Activated T-helper 1 cell treated with anti-CD3 and anti-CD28 coated beads, Interleukin-12 subunit alpha, Interleukin-12 subunit beta, Interleukin-2, Interleukin-4 antibody, amounts not matched to agents 30 ng/mL and 10 ng/mL and 1 ng/mL, durations not matched to agents 14 hours and 24 hours and 36 hours (primary cell): Measurements from ENCODE around the gene AP2A1. TPM values are rescaled to one million over a fixed set of nuclear protein-coding genes. Genes with fewer than 3 reads are reported as not detected.
"Not testable (repeated sequence)": the region's sequence is repeated elsewhere in the genome, so short reads cannot be mapped to it uniquely, and the experiment has no call there.

ENCODE experiments used
- DNase-seq: peaks from one replicate; pipeline ENCODE4 v3.0.0; 2021; ENCODE audit warnings: low spot score
- H3K27ac Mint-ChIP-seq: one replicate; pipeline ENCODE4 v1.8.0; 2021; ENCODE audit warnings: mild to moderate bottlenecking, mixed read lengths
- H3K27me3 Mint-ChIP-seq: one replicate; pipeline ENCODE4 v1.8.0; 2022; ENCODE audit warnings: mild to moderate bottlenecking, moderate library complexity, mixed read lengths; ENCODE audit not compliant: insufficient read depth
- H3K36me3 Mint-ChIP-seq: one replicate; pipeline ENCODE4 v1.8.0; 2021; ENCODE audit warnings: low read depth, mixed read lengths
- H3K4me1 Mint-ChIP-seq: one replicate; pipeline ENCODE4 v1.8.0; 2021; ENCODE audit warnings: low read depth, mixed read lengths
- H3K4me3 Mint-ChIP-seq: one replicate; pipeline ENCODE4 v1.8.0; 2021; ENCODE audit warnings: mild to moderate bottlenecking, moderate library complexity, mixed read lengths
- H3K9me3 Mint-ChIP-seq: one replicate; pipeline ENCODE4 v1.8.0; 2021; ENCODE audit warnings: mixed read lengths
- intact Hi-C: fragments of 100-400 bp; cut with micrococcal nuclease; formaldehyde crosslinking; loops from one replicate; pipeline ENCODE4 v1.15.1; 2024
- total RNA-seq: library from RNA; stranded (reverse); gene quantifications from 2 replicates; pipeline ENCODE4 v1.2.3, GENCODE V29; 2022

The AP2A1 gene
- total RNA-seq, 1 donor from 2014 or later, result 63.6 TPM

DNA sequence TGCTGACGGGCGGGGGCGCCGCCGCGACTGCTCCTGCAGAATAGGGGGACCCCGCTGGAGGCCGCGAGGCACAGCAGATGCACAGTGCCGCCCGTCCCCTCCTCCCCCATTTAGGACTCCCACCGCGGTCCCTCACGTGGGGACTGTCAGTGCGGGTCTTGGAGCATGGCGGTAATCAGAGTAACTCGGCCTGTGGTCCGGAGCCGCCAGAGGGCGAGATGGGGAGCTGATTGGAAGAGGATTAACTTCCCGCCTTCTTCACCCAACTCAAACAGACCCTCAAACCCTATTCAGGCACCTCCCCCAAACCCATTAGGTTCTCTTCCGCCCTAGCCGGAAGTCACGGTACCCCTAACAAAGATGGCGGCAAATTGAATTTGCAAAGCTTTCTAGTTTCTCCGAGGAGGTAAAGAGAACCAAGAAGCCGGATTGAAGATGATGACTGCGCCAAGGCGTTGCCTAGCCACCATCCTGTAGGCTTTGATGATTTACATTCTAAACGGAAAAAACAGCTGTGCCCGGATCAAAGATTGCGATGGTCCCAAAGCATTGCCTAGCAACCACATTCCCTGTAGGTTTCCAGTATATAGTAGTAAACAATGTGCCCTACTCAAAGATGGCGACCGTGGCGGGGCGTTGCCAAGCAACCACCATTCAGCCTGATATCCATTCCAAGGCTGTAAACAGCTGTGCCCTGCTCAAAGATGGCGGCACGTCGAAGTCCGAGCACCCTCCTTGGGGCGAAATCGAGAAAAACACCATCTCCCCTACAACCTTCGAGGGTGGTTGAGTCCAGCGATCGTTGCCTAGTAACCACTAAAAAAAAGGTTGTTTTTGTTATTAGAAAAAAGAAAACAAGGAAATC is 46.4 kb downstream of the AP2A1 start, which contains the start of gene FUZ:
Gene FUZ (minus strand): TSS at position 296 of the 865 bp plus-strand sequence. CDS start 186 bp downstream, at position 110.
- peak; percentile 89 for DNase-seq
- Mint-ChIP-seq H3K4me3 (peak within 1 kb of the TSS; percentile 92), H3K27me3 (no peaks in the 10 kb centered on the region), H3K27ac (peak within 1 kb of the TSS; percentile 95), H3K9me3 (no peaks in the 10 kb centered on the region), H3K4me1 (peaks cover 36% of the 10 kb centered on the region), H3K36me3 (peaks cover 4% of the 10 kb centered on the region)
- intact Hi-C loops, result loop anchor here (1.0 to 10.0 kb wide), 11 partner anchors 47 to 316 kb away; partner anchors contain the start of genes PRMT1, PRR12, RPS11 and RRAS

DNA sequence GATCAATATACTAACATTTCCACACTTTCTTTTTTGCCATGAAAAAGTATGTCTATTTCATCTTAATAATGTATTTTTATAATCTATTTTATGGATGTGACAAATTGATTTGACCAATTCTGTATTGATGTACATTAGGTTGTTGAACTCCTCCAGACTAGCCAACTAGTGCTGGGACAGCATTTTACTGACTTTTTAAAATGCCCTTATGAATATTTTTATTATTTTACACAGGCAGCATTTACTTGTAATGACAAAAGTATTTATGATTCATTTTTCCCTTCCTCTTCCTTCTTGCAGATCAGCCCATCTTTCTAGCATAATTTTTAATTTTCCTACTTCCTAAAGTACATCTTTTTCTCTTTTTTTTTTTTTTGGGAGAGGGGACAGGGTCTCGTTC is 47.2 kb downstream of the AP2A1 start:
- H3K4me1 Mint-ChIP-seq, result peaks cover 33% of the 10 kb centered on the region
- H3K36me3 Mint-ChIP-seq, result peaks cover 4% of the 10 kb centered on the region

DNA sequence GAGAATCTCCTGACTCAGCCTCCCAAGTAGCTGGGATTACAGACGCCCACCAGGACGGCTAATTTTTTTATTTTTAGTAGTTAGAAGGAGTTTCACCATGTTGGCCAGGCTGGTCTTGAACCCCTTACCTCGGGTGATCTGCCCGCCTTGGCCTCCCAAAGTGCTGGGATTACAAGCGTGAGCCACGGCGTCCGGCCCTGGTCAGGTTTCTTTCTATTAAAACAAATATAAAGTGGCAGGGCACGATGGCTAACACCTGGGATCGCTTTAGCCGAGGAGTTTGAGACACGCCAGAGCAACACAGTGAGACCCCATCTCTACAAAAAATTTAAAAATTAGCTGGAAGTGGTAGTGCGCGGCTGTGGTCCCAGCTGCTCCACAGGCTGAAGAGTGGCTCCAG is 49.8 kb downstream of the AP2A1 start:
- intact Hi-C loops, result loop anchor here (10.0 kb wide), 2 partner anchors 168 to 222 kb away; partner anchors contain the start of gene PRR12
- Mint-ChIP-seq H3K27me3 (no peaks in the 10 kb centered on the region), H3K4me1 (peaks cover 36% of the 10 kb centered on the region), H3K36me3 (no peaks in the 10 kb centered on the region), H3K27ac (no peak overlapping the region), H3K9me3 (no peaks in the 10 kb centered on the region), H3K4me3 (peak overlapping the region; percentile 42)
- DNase-seq, result no peak

More for the DNA sequence above, 47.2 kb downstream of the AP2A1 start:
- intact Hi-C loops, result loop anchor here (5.0 to 10.0 kb wide), 3 partner anchors 171 to 317 kb away; partner anchors contain the start of genes PRR12 and RPS11
- Mint-ChIP-seq H3K9me3 (no peaks in the 10 kb centered on the region), H3K27me3 (no peaks in the 10 kb centered on the region), H3K27ac (no peak overlapping the region), H3K4me3 (peak overlapping the region; percentile 92)
- DNase-seq, result no peak

DNA sequence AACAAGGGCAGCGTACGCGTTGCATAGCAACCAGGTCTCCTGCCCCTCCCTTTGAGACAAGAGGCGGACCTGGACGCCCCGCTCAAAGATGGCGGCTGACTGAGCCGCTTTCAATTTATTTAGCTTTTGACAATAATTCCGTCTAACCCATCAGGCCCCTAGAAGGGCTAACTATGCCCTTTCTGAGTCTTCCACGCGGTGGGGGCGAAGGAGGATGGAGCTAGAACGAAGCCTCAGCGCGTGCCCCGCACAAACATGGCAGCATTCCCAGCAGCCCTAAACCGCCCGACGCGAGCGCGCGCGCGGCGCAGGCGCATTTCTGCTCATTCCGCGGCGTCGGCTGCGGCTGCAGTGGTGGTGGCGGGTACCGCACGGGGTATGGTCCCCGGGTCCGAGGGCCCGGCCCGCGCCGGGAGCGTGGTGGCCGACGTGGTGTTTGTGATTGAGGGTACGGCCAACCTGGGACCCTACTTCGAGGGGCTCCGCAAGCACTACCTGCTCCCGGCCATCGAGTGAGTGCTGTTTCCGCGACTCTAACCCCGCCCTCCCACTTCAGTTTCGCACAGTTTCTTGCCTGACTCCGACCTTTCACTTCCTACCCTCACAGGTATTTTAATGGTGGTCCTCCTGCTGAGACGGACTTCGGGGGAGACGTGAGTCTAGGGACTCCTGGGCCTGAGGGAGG is 51.3 kb downstream of the AP2A1 start, which contains the start of gene MED25:
Gene MED25 (plus strand): TSS at position 326 of the 685 bp plus-strand sequence. CDS start 53 bp downstream, at position 379.
- peaks cover 2% of the 10 kb centered on the region for H3K36me3 Mint-ChIP-seq
- peak; percentile 88 for DNase-seq
- intact Hi-C loops, result loop anchor here (1.0 to 10.0 kb wide), 5 partner anchors 32 to 223 kb away; partner anchors contain the start of genes PNKP and PRR12
- no peaks in the 10 kb centered on the region for H3K27me3 Mint-ChIP-seq
- peak within 1 kb of the TSS; percentile 94 for H3K4me3 Mint-ChIP-seq
- H3K27ac Mint-ChIP-seq, result peak within 1 kb of the TSS; percentile 93
- peaks cover 25% of the 10 kb centered on the region for H3K4me1 Mint-ChIP-seq
- H3K9me3 Mint-ChIP-seq, result no peaks in the 10 kb centered on the region

- Mint-ChIP-seq H3K4me1 (peaks cover 19% of the 10 kb centered on the region), H3K4me3 (peak overlapping the region; percentile 94)
- intact Hi-C loops, result loop anchor here (1.0 to 10.0 kb wide), 4 partner anchors 48 to 224 kb away; partner anchors contain the start of genes PNKP and PRR12
Measured at GRCh38 chr19:49818649-49819370, 52.0 kb downstream of the AP2A1 start.

GRCh38 chr19:49819452-49820115 is 52.8 kb downstream of the AP2A1 start:
- H3K27me3 Mint-ChIP-seq, H3K36me3 Mint-ChIP-seq, H3K9me3 Mint-ChIP-seq, DNase-seq: not testable (repeated sequence)
- peak overlapping the region; percentile 93 for H3K27ac Mint-ChIP-seq
- peaks cover 19% of the 10 kb centered on the region for H3K4me1 Mint-ChIP-seq
- peak overlapping the region; percentile 94 for H3K4me3 Mint-ChIP-seq
- intact Hi-C loops, result loop anchor here (10.0 kb wide), 2 partner anchors 165 to 225 kb away; partner anchors contain the start of gene PRR12

More at GRCh38 chr19:49818649-49819370, 52.0 kb downstream of the AP2A1 start:
- Mint-ChIP-seq H3K36me3 (peaks cover 9% of the 10 kb centered on the region), H3K27ac (peak overlapping the region; percentile 93), H3K27me3 (no peaks in the 10 kb centered on the region), H3K9me3 (no peaks in the 10 kb centered on the region)
- no peak for DNase-seq

DNA sequence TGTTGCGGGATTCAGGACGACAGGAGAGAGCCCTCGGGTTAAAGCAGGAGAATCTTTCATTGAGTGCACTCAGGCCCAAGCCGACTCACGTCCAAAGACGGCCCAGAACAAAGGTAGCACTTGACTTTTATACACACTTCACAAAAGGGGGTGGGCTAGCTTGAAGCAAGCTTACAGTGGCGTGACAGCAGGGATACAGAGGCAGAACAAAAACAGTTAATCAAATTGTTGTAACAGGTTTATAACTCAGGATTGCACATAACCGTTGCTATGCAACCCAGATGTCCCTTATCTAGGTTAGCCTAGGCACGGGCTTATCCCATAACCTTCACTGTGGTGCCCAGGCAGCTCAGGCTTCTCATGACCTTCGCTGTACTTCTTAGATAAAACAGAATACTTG is 53.3 kb downstream of the AP2A1 start:
- intact Hi-C loops, result no loop called here
- H3K27ac Mint-ChIP-seq, result no peak overlapping the region
- H3K9me3 Mint-ChIP-seq, result no peaks in the 10 kb centered on the region
- H3K4me1 Mint-ChIP-seq, result peaks cover 19% of the 10 kb centered on the region
- no peak overlapping the region for H3K4me3 Mint-ChIP-seq
- peaks cover 9% of the 10 kb centered on the region for H3K36me3 Mint-ChIP-seq
- DNase-seq, result no peak
- no peaks in the 10 kb centered on the region for H3K27me3 Mint-ChIP-seq

- Mint-ChIP-seq H3K4me1 (peaks cover 14% of the 10 kb centered on the region), H3K9me3 (no peaks in the 10 kb centered on the region), H3K4me3 (no peak overlapping the region), H3K36me3 (peaks cover 16% of the 10 kb centered on the region), H3K27ac (no peak overlapping the region), H3K27me3 (no peaks in the 10 kb centered on the region)
- DNase-seq, result no peak
- intact Hi-C loops, result no loop called here
Measured at GRCh38 chr19:49823472-49823871, 56.7 kb downstream of the AP2A1 start.

GRCh38 chr19:49824662-49825061 is 57.9 kb downstream of the AP2A1 start:
- no peak for DNase-seq
- Mint-ChIP-seq H3K27ac (no peak overlapping the region), H3K4me1 (peaks cover 5% of the 10 kb centered on the region), H3K9me3 (no peaks in the 10 kb centered on the region), H3K36me3 (peaks cover 16% of the 10 kb centered on the region), H3K27me3 (no peaks in the 10 kb centered on the region), H3K4me3 (no peak overlapping the region)
- intact Hi-C loops, result no loop called here

- Mint-ChIP-seq H3K9me3 (no peaks in the 10 kb centered on the region), H3K27ac (no peak overlapping the region), H3K4me1 (no peaks in the 10 kb centered on the region), H3K4me3 (no peak overlapping the region), H3K36me3 (peaks cover 16% of the 10 kb centered on the region), H3K27me3 (no peaks in the 10 kb centered on the region)
- intact Hi-C loops, result no loop called here
- no peak for DNase-seq
Measured at GRCh38 chr19:49827034-49827433, 60.2 kb downstream of the AP2A1 start.

DNA sequence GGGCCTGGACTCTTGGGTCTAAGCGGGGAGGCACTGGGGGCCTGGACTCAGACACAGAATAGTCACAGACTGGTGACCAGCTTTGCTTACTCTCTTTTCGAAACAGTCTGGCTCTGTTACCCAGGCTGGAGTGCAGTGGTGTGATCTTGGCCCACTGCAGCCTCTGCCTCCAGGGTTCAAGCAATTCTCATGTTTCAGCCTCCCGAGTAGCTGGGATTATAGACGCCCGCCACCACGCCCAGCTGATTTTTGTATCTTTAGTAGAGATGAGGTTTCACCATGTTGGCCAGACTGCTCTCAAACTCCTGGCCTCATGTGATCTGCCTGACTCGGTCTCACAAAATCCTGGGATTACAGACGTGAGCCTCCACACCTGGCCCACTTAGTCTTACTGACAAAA is 62.4 kb downstream of the AP2A1 start:
- intact Hi-C loops, result no loop called here
- DNase-seq, result no peak
- H3K4me3 Mint-ChIP-seq, result no peak overlapping the region
- H3K36me3 Mint-ChIP-seq, result peaks cover 19% of the 10 kb centered on the region
- no peaks in the 10 kb centered on the region for H3K9me3 Mint-ChIP-seq
- H3K4me1 Mint-ChIP-seq, result no peaks in the 10 kb centered on the region
- H3K27me3 Mint-ChIP-seq, result no peaks in the 10 kb centered on the region
- H3K27ac Mint-ChIP-seq, result no peak overlapping the region

GRCh38 chr19:49829721-49830120 is 62.9 kb downstream of the AP2A1 start:
- intact Hi-C loops, result no loop called here
- Mint-ChIP-seq H3K27me3 (no peaks in the 10 kb centered on the region), H3K4me1 (no peaks in the 10 kb centered on the region), H3K27ac (no peak overlapping the region), H3K4me3 (no peak overlapping the region), H3K36me3 (peaks cover 21% of the 10 kb centered on the region), H3K9me3 (no peaks in the 10 kb centered on the region)
- no peak for DNase-seq
